Measurements from ENCODE around the gene PLCL2. TPM values are rescaled to one million over a fixed set of nuclear protein-coding genes. Genes with fewer than 3 reads are reported as not detected.

Gene PLCL2
- total and polyA plus RNA-seq, 2 experiments from 2014 or later = 1.6 to 9.7 TPM

DNA sequence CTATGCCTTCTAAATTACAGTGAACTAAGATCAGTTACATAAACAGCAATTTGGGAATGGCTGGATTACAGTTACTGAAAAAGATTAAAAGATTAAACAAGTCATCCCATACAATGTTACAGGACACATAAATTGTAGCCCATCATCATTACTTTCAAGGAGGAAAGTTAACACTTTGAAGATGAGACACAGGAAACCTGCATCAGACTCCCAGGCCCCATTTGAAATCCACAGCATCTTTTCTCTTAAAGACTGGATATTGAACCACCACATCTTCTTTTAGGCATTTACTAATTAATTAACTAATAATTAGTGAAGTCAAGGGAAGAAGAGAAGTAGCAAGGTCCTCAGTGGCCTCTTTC is 170.2 kb downstream of the PLCL2 start (continued):
- TF ChIP-seq, protein P1, sequence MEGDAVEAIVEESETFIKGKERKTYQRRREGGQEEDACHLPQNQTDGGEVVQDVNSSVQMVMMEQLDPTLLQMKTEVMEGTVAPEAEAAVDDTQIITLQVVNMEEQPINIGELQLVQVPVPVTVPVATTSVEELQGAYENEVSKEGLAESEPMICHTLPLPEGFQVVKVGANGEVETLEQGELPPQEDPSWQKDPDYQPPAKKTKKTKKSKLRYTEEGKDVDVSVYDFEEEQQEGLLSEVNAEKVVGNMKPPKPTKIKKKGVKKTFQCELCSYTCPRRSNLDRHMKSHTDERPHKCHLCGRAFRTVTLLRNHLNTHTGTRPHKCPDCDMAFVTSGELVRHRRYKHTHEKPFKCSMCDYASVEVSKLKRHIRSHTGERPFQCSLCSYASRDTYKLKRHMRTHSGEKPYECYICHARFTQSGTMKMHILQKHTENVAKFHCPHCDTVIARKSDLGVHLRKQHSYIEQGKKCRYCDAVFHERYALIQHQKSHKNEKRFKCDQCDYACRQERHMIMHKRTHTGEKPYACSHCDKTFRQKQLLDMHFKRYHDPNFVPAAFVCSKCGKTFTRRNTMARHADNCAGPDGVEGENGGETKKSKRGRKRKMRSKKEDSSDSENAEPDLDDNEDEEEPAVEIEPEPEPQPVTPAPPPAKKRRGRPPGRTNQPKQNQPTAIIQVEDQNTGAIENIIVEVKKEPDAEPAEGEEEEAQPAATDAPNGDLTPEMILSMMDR (conservative IDR thresholded peaks at IDR 0.05; ENCODE audit: low read depth in 2 of 2) = no peak
- TF ChIP-seq EZH2 (IDR thresholded peaks at IDR 0.05; ENCODE audit: low read depth, unreplicated experiment) (no peak), ZNF114 (CRISPR knock-in tag; IDR thresholded peaks at IDR 0.05) (no peak), STAT1 (IDR thresholded peaks at IDR 0.05; ENCODE audit: unreplicated experiment) (no peak)

DNA sequence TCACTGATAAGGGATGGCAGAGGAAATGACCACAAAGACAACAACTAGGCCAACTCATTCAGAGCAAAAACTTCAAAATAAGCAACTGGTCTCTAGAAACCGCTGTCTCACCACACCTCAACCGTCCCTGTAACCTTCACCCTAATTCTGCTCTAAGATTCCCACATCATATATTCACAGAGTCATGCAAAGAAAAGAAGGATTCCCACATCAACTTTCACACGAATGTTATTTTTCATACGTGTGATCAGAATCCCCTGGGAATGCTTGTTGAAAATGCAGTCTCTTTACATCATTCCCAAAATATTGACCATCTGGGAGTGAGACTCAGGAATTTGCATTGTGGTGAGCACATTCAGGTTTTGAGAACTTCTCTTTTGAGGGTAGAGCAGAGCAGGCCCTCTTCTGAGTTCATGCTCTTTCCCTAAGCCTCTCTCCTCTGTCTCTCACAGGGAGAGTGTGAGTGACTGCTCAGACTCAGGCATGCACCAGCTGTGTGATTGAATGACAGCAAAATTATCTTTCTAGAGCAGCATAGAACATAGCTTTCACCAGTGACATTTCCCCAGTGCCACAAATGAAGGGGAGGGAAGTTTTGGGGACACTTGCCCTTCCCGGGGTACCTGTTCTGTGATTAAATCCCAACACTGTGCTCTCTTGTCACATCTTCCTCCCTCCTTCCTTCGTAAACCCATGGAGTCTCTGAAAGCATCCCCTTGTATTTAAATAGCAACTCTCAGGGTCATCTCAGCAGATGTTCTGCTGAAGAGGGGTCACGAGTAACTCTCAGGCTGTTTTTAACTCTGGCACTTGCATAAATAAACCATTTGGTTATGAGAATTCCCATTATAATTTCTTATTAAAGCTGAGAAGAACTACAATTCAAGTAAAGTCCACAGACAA is 170.9 kb downstream of the PLCL2 start:
- H3K79me2 ChIP-seq (replicated peaks; ENCODE audit: insufficient read depth) = no peaks in the 10 kb centered on the region
- H3K9me2 ChIP-seq (ENCODE audit: insufficient read depth) = no peaks in the 10 kb centered on the region; the same call in 1 of the 2 replicates
- H3F3A ChIP-seq (replicated peaks; ENCODE audit: low read depth) = no peaks in the 10 kb centered on the region
- H3K27ac Mint-ChIP-seq = 0 out of 2 replicates have a peak overlapping the region, but pooled peaks have one; percentile 4
- no peak for DNase-seq (ENCODE audit: low spot score)
- no peaks in the 10 kb centered on the region for H3K36me3 ChIP-seq (ENCODE audit: insufficient read depth)
- H3K27ac ChIP-seq (ENCODE audit: low read depth) = no peak overlapping the region
- H3K4me1 Mint-ChIP-seq = peaks cover 4% of the 10 kb centered on the region; the same call in 1 of the 3 replicates
- no peaks in the 10 kb centered on the region for H3K4me1 ChIP-seq (ENCODE audit: insufficient read depth)
- no peak for ATAC-seq
- no peaks in the 10 kb centered on the region for H3K27me3 ChIP-seq (ENCODE audit: insufficient read depth)
- H3K4me3 Mint-ChIP-seq = no peak overlapping the region
- peaks cover 2% of the 10 kb centered on the region; the same call in 1 of the 3 replicates for H3K9me3 Mint-ChIP-seq
- H4K20me1 ChIP-seq (replicated peaks; ENCODE audit: insufficient read depth) = no peaks in the 10 kb centered on the region
- H3K27me3 Mint-ChIP-seq (ENCODE audit: insufficient read depth, low read depth, poor library complexity) = peaks cover 3% of the 10 kb centered on the region
- H2AFZ ChIP-seq = no peak overlapping the region; the same call in 1 of the 2 replicates
- no peak overlapping the region for H3K4me3 ChIP-seq
- H3K36me3 Mint-ChIP-seq (ENCODE audit: low read depth) = peaks cover 8% of the 10 kb centered on the region; the same call in 2 of the 3 replicates
- H3K4me2 ChIP-seq = no peak overlapping the region
- no peak for TF ChIP-seq EZH2phosphoT487 (IDR thresholded peaks at IDR 0.05; ENCODE audit: unreplicated experiment)
- no peak for TF ChIP-seq POLR2AphosphoS5 (IDR thresholded peaks at IDR 0.05; ENCODE audit: low read depth)
- TF ChIP-seq ZNF114 (CRISPR knock-in tag; IDR thresholded peaks at IDR 0.05) = no peak
- TF ChIP-seq, protein P2, sequence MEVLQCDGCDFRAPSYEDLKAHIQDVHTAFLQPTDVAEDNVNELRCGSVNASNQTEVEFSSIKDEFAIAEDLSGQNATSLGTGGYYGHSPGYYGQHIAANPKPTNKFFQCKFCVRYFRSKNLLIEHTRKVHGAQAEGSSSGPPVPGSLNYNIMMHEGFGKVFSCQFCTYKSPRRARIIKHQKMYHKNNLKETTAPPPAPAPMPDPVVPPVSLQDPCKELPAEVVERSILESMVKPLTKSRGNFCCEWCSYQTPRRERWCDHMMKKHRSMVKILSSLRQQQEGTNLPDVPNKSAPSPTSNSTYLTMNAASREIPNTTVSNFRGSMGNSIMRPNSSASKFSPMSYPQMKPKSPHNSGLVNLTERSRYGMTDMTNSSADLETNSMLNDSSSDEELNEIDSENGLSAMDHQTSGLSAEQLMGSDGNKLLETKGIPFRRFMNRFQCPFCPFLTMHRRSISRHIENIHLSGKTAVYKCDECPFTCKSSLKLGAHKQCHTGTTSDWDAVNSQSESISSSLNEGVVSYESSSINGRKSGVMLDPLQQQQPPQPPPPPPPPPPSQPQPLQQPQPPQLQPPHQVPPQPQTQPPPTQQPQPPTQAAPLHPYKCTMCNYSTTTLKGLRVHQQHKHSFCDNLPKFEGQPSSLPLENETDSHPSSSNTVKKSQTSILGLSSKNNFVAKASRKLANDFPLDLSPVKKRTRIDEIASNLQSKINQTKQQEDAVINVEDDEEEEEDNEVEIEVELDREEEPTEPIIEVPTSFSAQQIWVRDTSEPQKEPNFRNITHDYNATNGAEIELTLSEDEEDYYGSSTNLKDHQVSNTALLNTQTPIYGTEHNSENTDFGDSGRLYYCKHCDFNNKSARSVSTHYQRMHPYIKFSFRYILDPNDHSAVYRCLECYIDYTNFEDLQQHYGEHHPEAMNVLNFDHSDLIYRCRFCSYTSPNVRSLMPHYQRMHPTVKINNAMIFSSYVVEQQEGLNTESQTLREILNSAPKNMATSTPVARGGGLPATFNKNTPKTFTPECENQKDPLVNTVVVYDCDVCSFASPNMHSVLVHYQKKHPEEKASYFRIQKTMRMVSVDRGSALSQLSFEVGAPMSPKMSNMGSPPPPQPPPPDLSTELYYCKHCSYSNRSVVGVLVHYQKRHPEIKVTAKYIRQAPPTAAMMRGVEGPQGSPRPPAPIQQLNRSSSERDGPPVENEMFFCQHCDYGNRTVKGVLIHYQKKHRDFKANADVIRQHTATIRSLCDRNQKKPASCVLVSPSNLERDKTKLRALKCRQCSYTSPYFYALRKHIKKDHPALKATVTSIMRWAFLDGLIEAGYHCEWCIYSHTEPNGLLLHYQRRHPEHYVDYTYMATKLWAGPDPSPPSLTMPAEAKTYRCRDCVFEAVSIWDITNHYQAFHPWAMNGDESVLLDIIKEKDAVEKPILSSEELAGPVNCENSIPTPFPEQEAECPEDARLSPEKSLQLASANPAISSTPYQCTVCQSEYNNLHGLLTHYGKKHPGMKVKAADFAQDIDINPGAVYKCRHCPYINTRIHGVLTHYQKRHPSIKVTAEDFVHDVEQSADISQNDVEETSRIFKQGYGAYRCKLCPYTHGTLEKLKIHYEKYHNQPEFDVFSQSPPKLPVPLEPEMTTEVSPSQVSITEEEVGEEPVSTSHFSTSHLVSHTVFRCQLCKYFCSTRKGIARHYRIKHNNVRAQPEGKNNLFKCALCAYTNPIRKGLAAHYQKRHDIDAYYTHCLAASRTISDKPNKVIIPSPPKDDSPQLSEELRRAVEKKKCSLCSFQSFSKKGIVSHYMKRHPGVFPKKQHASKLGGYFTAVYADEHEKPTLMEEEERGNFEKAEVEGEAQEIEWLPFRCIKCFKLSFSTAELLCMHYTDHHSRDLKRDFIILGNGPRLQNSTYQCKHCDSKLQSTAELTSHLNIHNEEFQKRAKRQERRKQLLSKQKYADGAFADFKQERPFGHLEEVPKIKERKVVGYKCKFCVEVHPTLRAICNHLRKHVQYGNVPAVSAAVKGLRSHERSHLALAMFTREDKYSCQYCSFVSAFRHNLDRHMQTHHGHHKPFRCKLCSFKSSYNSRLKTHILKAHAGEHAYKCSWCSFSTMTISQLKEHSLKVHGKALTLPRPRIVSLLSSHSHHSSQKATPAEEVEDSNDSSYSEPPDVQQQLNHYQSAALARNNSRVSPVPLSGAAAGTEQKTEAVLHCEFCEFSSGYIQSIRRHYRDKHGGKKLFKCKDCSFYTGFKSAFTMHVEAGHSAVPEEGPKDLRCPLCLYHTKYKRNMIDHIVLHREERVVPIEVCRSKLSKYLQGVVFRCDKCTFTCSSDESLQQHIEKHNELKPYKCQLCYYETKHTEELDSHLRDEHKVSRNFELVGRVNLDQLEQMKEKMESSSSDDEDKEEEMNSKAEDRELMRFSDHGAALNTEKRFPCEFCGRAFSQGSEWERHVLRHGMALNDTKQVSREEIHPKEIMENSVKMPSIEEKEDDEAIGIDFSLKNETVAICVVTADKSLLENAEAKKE (CRISPR knock-in tag; IDR thresholded peaks at IDR 0.05) = no peak
- TF ChIP-seq JUNB (IDR thresholded peaks at IDR 0.05; ENCODE audit: unreplicated experiment) = no peak
- TF ChIP-seq, protein P3, sequence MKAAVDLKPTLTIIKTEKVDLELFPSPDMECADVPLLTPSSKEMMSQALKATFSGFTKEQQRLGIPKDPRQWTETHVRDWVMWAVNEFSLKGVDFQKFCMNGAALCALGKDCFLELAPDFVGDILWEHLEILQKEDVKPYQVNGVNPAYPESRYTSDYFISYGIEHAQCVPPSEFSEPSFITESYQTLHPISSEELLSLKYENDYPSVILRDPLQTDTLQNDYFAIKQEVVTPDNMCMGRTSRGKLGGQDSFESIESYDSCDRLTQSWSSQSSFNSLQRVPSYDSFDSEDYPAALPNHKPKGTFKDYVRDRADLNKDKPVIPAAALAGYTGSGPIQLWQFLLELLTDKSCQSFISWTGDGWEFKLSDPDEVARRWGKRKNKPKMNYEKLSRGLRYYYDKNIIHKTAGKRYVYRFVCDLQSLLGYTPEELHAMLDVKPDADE (IDR thresholded peaks at IDR 0.05) = no peak
- no peak for TF ChIP-seq ZNF331 (CRISPR knock-in tag; IDR thresholded peaks at IDR 0.05; ENCODE audit: low read depth)
- TF ChIP-seq NANOG (IDR thresholded peaks at IDR 0.05; ENCODE audit: borderline replicate concordance) = no peak
- TF ChIP-seq STAT1 (IDR thresholded peaks at IDR 0.05; ENCODE audit: unreplicated experiment) = no peak
- TF ChIP-seq, protein P1 (conservative IDR thresholded peaks at IDR 0.05; ENCODE audit: low read depth in 2 of 2) = no peak
- TF ChIP-seq CREB1 (CRISPR knock-in tag; IDR thresholded peaks at IDR 0.05; ENCODE audit: low read depth) = no peak
- no peak for TF ChIP-seq EZH2 (IDR thresholded peaks at IDR 0.05; ENCODE audit: low read depth, unreplicated experiment)

Measured in GM23338 (cell line).